HG03457 (cell line): ENCODE data around the gene TACC2.
"Not testable (repeated sequence)": the region's sequence is repeated elsewhere in the genome, so short reads cannot be mapped to it uniquely, and the experiment has no call there.

Experiments
- ATAC-seq: cut with Tn5 transposase; IDR thresholded peaks from one replicate; pipeline ENCODE4 v1.9.1; 2021; ENCODE audit warnings: moderate number of reproducible peaks; ENCODE audit not compliant: unreplicated experiment

Gene TACC2

DNA sequence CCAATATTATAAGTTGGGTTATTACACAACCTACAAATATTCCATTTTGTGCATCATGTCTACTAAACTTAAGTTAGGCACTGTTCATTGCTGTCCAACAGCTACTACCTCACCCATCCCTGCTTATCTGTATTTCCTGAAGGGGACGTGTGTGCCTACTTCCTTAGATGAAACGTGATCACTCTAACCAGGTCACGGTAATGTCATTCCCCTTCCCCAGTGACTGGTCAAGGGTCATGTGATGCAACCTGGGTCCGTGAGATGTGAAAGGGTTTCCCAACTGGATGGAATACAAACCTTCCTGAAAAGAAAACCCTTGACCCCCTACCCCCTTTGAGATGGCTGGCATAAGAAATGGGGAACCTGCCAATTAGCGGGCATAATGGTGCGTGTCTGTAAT is 12.4 kb upstream of the TACC2 start:
- no peak for ATAC-seq

DNA sequence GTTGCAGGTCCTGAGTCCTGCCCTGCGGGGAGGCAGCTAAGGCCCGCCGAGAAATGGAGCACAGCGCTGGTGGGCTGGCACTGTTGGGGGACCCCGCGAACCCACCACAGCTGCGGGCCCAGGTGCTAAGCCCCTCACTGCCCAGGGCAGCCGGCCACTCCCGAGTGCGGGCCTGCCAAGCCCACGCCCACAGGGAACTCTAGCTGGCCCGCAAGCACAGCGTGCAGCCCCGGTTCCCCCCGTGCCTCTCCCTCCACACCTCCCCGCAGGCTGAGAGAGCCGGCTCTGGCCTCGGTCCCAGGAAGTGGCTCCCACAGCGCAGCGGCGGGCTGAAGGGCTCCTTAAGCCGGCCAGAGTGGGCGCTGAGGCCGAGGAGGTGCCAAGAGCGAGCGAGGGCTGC is 10.5 kb upstream of the TACC2 start:
- no peak for ATAC-seq

DNA sequence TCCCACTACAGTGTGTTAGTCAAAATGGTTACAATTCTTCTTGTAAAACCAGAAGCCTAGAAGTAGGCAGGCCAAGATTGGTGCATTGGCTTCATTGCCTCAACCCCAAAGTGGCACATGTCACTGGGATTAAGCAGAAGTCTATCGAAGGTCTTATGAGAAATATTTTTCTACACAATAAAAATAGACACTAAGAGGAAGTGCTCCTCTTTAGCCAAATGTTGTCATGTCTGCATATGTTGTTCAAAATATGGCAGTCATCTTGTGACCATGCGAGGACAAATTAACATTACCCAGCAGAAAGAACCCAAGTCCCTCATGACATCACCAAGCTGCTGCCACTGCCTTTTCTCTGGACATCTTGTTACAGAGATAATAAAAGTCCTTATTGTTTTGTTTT is 7.6 kb upstream of the TACC2 start:
- no peak for ATAC-seq

DNA sequence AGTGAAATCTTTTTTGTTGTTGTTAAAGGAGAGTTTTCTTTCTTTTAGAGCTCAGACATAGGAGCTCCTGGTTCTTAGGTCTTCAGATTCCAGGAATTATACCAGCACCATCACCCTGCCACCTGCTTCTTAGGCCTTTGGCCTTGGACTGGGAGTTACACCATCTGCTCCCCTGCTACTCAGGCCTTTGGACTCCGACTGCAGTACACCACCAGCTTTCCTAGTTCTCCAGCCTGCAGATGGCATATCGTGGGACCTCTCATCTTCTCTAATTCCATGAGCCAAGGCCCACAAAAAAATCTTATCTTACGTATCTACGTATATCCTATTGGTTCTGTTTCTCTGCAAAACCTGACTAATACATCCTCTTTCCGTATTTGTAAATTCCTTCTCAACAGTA is 5.1 kb upstream of the TACC2 start:
- no peak for ATAC-seq

DNA sequence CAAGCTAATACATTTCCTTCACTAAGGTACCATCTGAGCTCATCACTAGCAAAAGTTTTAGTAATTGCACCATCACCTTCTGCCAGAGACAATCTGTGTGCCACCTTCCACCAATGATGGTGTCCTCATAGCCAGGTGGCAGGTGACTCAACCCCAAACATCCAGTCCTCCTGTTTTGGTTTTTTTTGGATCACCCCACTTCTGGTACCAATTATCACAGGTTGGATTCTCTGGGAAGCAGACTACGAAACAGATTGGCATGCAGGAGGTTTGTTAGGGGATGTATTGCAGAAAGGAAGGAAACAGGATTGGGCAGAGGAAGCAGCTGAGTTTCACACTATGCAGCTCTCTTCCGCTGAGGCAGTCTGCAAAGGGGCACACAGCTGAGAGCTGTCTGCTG is 4.5 kb upstream of the TACC2 start:
- ATAC-seq = no peak

DNA sequence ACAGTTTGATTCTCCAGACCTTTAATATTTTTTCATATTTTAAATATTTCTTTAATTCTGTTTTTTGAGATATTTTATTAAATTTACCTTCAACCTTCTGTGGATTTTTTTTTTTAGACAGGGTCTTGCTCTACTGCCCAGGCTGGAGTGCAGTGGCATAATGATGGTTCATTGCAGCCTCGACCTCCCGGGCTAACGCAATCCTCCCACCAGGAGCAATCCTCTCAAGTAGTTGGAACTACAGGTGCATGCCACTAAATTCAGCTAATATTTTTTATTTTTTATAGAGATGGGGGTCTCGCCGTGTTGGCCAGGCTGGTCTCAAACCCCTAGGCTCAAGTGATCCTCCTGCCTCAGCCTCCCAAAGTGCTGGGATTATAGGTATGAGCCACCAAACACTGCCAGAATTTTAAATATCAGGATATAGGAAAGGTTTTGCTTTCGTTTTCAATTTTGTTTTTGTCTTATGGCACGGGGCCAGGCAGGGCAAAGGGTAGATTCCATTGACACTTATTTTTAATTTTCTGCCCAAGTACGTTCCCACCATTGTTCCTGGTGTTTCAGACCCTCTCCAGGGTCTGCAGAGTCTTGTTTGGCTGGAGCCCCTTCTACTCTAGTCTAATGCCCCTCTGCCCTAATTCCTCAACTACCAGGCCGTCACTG is 1.2 kb downstream of the TACC2 start:
- ATAC-seq = no peak

DNA sequence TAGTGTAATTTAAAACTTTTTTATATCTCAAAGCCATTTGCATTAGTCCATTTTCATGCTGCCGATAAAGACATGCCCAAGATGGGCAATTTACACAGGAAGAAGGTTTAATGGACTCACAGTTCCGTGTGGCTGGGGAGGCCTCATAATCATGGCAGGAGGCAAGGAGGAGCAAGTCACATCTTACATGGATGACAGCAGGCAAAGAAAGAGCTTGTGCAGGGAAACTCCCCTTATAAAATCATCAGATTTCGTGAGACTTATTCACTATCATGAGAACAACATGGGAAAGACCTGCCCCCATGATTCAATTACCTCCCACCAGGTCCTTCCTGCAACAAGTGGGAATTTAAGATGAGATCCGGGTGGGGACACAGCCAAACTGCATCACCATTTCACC is 2.8 kb downstream of the TACC2 start:
- ATAC-seq = not testable (repeated sequence)

DNA sequence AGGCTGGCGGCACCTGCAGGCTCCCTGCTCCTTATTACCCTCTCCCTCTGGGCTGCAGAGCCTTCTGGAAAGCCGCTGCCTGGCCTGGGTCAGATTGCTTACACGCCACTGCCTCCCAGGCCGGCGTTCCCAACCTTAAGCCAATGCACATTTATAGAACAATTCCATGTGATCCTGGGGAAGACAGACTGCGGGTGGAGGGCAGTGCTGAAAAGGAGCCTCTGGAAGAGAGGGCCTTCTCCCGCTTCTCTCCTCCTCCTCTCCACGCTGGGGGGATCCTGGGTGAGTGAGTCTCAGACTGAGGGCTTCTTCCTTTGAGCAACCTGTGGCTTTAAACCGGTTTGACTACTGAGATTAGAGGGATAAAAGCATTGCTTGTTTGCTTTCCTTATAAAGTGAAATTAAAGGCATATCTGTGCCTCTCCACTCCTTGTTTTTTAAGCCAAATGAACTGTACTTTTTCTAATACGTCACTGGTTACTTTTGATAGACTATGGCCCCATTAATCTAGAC is 5.5 kb downstream of the TACC2 start:
- no peak for ATAC-seq

DNA sequence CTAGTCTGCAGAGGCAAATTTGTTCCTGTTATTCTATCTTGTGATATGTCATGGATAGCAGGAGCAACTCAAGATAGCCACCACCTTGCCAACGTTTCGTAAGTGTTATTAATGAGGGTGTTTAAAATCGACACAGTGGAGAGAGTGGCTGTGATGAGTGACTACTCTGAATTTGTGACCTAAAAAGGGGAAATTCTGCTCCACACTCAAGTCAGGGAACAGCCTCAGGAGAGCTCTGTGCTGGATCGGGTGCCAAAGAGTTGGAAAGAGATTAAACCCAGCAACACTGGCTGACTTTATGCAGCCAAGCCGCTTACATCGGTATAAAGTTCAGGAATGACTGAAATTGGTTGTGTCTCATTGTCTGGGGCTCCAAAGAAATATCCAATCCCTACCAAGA is 9.5 kb downstream of the TACC2 start:
- no peak for ATAC-seq

DNA sequence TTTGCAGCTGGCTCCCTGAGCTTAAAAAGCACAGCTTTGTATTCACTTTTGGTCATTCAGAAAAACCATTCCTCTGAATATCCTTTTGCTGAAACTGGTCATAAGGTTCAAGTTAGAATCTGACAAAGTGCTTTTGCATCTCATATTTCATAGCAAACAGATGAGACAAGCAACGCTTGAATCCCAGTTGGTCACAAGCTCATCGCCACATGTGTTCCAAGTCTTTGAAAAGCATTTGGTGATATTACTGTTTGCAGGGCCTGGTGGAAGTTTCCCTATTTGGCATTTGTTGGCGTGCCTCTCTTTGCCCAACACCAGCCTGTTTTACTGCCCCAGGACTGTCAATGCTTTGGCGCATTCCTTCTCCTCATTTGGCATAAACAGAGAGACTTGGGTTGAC is 10.3 kb downstream of the TACC2 start:
- no peak for ATAC-seq

DNA sequence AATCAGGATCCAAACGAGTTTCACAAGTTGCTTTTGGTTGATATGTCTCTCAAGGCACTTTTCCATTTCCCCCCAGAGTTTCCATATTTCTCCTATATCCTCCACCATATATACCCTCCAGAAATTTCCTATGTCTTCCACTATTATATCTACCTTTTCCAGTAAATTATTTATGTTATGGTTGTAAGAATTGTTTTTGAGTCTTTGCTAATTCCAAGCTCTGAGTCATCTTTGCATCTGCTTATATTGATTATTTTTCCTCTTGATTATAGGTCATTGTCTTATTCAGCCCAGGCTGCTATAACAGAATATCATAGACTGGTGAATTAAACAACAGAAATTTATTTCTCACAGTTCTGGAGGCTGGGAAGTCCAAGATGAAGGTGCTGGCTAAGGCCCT is 12.7 kb downstream of the TACC2 start:
- no peak for ATAC-seq

DNA sequence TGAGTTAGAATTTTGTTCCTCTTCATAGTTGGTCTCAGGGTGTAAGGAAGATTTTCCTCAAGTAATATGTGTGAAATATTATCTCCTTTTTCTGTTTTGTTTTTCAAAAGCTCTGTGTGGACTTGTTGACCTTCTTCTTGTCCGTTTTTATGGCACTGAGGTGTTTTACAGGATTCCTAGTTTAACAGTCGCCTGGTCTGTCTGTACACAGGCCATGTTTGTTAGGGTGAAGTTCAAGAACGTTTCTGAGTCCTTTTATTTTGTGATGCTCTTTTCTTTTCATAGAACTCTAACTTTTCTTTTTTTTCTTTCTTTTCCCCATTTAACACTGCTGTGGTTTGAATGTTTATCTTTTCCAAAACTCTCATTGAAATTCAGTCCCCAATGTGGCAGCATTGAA is 18.5 kb downstream of the TACC2 start:
- ATAC-seq = no peak

DNA sequence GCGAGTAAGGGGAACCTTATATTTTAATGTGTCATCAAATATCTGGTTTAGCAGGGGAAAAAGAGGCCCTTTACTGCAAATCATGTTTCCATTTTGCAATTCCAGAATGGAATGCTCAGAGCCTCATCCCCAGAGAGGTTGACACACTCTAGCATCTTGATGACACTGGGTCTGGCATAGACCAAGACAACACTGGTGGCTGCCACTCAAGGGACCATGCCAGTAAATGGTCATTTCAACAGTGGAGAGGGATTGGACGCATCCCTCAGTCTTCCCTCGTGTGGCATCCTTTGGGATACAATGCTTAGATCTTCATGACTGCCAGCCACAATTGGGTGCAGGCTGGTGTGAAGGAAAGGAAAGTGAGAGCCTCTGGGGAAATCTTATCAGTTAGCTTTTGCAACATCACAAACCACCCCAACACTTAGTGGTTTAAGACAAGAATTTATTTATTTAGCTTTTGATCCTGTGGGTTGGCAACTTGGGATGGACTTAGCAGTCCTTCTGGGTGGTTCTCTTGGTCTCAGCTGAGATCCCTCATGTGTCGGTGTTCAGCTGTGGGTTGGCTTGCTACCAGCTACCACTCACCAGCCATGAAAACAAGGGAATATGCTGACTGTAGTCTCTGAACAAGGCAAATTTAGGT is 21.6 kb downstream of the TACC2 start:
- ATAC-seq = no peak

DNA sequence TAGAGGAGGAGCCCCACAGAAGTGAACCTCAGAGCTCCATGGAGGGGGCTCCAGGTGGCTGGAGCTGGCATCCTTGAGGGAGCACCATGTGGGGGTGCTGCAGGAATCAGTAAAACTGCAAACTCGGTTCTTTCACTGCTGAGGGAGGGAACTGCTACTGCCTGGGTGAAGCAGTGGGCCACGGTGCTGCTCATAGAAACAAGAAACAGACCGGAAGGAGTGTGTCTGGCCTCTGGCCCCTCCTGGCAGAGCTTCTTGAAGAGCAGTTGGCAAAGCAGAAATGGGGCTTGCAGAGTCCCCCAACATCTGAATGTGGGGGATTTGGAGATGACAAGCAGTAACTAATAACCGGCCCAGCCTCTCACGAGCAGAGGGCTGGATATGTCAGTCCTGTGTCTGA is 23.8 kb downstream of the TACC2 start:
- no peak for ATAC-seq

DNA sequence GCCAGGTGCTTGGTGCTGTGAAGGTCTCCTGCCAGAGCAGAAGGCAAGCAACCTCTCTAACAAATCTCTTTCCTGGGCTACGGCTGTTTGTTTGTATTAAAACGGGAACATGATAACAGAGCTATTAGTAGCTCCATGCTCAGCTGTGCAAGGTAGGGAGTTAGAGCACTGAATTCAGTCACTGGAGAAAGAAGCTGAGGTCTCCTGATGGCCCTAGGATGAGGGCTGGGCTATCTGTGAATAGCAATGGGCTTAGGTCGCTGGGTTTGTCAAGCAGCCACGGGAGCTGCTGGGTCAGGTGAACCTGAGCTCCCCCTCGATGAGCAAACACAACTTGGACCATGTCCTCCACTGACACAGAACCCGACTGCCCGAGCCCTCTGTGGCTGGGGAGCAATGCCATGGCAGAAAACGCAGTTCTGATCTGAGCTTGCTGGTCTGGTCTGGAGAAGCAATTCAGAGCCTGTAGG is 24.4 kb downstream of the TACC2 start:
- ATAC-seq = no peak

DNA sequence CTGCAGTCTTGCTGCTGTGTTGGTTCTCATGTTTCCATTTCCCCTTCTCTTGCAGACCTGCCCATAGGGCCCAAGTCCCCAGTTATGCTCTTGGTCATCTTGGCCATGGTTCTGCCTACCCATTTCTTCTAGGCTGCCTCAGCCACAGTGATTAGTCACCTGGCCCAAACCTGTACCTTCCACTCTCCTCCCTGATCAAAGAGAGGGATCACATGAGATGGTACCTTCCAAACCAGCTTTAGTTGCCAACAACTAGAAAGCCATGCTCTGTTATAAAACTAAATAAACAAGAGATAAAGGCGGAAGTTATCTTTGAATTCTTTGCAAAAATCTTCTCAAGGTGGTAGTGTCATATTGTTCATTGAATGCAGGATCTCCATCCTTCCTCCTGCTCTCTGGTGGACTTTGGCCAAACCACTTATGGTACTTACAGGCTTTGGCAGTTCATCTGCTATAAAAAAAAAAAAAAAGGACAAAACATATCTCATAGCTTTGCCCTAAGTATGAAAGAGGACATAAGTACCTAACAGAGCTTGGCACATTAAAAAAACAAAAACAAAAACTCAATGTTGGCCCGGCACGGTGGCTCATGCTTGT is 25.8 kb downstream of the TACC2 start:
- ATAC-seq = no peak

DNA sequence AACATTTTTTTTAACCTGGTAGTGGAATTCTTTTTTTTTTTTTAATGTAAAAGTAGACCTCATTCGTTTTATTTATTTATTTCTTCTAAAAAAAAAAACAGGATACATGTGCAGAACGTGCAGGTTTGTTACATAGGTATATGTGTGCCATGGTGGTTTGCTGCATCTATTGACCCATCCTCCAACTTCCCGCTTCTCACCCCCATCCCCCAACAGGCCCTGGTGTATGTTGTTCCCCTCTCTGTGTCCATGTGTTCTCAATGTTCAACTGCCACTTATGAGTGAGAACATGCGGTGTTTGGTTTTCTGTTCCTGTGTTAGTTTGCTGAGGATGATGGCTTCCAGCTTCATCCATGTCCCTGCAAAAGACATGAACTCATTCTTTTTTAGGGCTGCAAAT is 29.0 kb downstream of the TACC2 start:
- not testable (repeated sequence) for ATAC-seq

DNA sequence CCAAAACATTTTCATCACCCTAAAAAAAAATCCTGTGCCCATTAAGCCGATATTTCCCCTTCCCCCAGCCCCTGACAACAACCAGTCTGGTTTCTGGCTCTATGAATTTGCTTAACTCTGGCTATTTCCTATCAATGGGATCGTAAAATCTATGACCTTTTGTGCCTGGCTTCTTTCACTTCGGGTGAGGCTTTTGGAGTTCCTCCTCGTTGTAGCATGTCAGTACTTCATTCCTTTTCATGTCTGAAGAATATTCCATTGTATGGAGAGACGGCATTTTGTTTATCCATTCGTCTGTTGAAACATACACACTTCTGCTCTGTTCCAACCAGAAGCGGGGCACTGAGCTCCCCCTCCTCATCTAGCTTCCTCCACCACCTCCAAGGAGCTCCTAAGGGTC is 29.5 kb downstream of the TACC2 start:
- ATAC-seq = no peak

DNA sequence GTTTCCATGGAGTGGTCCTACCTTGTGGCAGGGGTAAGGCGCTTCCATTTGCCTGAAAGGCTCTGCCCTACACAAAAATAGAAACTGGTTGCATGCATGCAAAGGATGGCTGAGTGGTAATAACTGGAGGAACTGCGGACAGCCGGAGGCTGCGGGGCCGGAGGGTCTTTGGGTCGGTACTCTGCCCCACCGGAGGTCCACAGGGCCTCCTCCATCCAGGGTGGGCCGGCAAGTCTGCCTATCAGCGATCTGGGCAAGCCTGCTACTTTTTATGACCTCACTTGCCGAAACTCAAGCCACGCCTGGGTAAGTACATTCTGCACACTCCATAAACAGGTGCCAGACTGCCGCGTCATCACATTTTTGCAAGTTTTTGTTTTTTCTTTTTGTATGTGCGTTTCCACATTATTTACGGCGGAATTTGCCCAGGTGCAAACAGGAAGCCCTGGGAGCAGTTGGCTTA is 30.0 kb downstream of the TACC2 start:
- no peak for ATAC-seq

DNA sequence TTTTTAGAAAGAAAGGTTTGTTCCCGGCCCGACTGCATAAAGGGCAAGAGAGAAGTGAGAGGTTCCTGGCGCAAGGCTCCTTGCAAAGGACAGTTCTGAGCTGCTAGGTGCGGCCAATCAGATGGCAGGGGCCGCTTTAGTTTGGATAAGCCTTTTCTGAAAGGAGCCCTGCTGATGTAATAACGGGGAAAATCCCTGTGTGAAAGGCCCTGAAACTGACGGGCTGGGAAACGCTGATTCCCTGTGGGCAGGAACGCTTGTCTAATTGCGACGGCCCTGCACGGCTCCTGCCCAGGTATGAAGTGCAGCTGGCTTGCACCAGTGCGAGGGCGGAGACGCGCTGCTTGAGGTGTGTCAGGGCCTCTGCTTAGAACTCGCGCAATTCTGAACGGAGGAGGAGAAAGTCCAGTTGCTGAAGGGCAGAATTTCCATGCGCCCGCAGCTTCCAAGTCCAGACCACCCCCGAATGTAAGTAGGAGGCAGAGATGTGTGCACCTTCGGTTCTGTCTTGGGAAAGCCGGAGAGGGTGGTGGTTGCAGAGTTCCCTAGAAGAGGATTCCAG is 30.5 kb downstream of the TACC2 start:
- no peak for ATAC-seq

DNA sequence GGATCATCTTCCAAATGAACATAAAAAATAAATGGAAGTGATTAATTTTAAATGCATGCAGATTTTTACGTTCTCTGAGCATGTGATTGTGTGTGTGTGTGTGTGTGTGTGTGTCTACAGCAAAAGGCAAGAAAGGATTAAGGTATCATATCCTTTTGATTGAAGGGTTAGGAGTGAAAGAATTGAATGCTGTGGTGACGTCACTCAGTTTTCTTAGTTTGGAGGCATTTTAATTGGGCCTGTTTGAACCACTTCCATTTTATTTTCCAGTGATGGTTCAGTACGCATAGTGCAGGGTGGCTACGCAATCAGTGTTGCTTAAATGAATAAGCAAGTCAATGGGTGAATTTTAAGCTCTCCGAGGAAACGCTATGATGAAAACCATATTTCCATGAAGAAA is 31.3 kb downstream of the TACC2 start:
- no peak for ATAC-seq

DNA sequence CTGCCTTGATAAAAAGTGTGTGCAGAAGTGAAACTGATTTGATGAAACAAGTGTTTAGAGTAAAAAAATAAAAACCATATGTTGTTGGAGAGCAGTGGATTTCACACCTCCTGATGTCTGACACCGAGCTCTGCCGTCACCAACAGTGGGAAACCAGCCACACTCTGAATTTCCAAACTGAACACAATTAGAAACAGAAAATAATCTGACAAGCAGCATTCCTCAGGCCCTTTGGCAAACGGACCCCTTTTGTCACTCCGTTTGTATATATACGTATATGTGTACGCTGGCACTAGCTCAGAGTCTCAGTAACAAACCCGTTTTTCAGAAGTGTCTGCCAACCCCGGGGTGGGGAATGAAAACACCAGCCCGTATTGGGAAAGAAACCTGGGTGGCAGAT is 32.4 kb downstream of the TACC2 start:
- ATAC-seq = no peak
